Choroid plexus epithelial cell (primary cell): ENCODE results near the gene EEF1AKMT2.
"Not testable (repeated sequence)": the region's sequence is repeated elsewhere in the genome, so short reads cannot be mapped to it uniquely, and the experiment has no call there.

Source experiments
- DNase-seq: peaks from one replicate; pipeline ENCODE4 v3.0.0-alpha.2; 2010; ENCODE audit warnings: low read depth
- H3K4me3 ChIP-seq: 2 replicates; pipeline ENCODE4 v1.5.1; 2011; ENCODE audit warnings: low read depth, mild to moderate bottlenecking, control low read depth, low read length, moderate library complexity
- TF ChIP-seq, protein P1 (sequence below): conservative IDR thresholded peaks from 2 replicates; pipeline ENCODE4 v1.5.1; 2011; ENCODE audit warnings: low read depth, mild to moderate bottlenecking, control low read depth, inconsistent platforms, low read length, moderate library complexity

Gene EEF1AKMT2

DNA sequence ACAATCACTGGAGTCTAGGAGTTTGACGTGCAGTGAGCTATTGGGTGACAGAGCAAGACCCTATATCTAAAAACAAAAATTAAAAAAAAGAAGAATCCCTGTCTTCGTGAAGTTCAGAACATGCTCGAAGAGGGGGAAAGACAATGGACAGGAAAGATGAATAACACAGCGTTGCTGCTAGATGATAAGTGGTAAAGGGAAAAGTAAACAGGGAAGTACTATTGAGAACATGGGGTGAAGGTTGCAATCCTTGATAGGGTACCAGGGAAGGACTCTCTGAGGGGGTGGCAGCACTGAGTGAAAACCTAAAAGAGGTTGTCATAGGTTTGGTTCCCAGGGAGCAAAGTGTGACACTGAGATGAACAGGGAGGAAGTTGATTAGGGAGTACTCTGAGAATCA is 7.1 kb upstream of the EEF1AKMT2 start:
- H3K4me3 ChIP-seq = no peak overlapping the region
- TF ChIP-seq, protein P1, sequence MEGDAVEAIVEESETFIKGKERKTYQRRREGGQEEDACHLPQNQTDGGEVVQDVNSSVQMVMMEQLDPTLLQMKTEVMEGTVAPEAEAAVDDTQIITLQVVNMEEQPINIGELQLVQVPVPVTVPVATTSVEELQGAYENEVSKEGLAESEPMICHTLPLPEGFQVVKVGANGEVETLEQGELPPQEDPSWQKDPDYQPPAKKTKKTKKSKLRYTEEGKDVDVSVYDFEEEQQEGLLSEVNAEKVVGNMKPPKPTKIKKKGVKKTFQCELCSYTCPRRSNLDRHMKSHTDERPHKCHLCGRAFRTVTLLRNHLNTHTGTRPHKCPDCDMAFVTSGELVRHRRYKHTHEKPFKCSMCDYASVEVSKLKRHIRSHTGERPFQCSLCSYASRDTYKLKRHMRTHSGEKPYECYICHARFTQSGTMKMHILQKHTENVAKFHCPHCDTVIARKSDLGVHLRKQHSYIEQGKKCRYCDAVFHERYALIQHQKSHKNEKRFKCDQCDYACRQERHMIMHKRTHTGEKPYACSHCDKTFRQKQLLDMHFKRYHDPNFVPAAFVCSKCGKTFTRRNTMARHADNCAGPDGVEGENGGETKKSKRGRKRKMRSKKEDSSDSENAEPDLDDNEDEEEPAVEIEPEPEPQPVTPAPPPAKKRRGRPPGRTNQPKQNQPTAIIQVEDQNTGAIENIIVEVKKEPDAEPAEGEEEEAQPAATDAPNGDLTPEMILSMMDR = no peak
- no peak for DNase-seq

DNA sequence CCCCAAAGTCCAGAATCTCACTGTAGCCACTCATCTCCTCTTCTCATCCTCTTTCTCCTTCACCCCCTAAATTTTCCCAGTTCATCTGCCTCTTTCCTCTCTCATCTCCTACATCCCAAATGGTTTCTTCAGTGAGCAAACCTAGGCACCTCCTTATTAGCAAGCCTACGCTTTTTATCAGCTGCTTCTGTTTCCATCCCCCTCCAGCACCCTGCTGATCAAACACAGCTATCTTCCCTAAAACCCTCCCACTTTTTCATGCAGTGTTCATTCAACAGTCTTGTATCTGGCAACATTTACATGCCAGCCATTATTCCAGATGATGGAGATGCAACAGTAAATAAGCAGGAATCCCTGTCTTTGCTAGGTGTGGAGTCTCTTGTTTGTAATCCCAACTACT is 6.7 kb upstream of the EEF1AKMT2 start:
- no peak overlapping the region for H3K4me3 ChIP-seq
- peak; percentile 5 for DNase-seq
- TF ChIP-seq, protein P1 = no peak

DNA sequence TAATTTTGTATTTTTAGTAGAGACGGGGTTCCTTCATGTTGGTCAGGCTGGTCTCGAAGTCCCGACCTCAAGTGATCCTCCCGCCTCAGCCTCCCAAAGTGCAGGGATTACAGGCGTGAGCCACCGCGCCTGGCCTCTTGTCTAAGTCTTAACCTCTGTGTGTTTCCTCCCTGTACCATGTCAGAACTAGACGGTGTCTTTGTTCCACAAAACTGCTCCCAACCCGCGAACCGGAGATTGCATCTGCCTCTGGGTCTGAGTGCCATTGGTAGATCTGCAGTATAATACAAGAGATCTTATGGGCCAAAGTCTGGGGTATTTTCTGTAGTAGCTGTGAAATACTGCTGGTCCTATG is 1.3 kb upstream of the EEF1AKMT2 start:
- TF ChIP-seq, protein P1 = no peak
- H3K4me3 ChIP-seq = no peak overlapping the region
- no peak for DNase-seq

DNA sequence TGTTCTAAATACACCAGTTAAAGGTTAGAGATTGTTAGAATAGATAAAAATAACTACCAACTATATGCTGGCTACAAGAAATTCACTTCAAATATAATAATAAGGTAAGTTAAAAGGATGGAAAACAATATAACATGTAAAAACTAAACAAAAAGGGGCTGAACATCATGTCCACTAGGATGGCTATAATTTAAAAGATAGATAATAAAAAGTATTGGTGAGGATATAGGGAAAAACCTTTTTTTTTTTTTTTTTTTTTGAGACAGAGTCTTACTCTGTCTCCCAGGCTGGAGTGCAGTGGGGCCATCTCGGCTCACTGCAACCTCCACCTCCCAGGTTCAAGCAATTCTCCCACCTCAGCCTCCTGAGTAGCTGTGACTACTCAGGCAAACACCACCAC is 8.8 kb downstream of the EEF1AKMT2 start:
- DNase-seq = not testable (repeated sequence)

DNA sequence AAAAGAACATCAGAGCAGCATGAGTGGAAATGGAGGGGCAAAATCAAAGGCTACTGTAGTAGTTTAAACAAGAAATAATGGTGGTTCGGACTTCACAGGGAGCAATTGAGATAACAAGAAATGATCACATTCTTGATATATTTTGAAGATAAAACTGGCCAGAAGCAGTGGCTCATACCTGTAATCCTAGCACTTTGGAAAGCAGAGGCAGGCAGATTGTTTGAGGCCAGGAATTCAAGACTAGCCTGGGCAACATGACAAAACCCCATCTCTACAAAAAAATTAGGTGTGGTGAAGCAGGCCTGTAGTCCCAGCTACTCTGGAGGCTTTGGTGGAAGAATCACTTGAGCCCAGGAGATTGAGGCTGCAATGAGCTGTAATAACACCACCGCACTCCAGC is 22.9 kb downstream of the EEF1AKMT2 start:
- TF ChIP-seq, protein P1 = no peak
- H3K4me3 ChIP-seq = no peak overlapping the region
- DNase-seq = no peak

More for the DNA sequence above, 8.8 kb downstream of the EEF1AKMT2 start:
- H3K4me3 ChIP-seq = not testable (repeated sequence)

DNA sequence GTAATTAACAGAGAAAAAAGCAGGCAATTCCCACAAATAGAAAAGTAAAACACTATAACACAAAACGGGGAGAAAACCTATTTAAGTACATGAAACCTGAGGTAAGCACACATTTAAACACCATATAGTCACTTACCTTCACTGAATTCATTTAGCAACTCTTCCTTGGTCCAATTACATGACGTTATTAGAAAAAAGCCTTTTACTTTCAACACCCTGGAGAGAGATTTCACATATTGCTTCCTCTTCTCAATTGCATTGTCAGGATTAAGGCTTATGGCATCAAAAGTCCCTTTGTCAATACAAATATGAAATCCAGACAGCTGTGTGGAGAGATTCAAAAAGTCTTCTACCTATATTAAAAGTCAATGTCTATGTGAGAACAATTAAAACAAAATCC is 26.4 kb downstream of the EEF1AKMT2 start:
- TF ChIP-seq, protein P1 = no peak
- no peak overlapping the region for H3K4me3 ChIP-seq
- no peak for DNase-seq

DNA sequence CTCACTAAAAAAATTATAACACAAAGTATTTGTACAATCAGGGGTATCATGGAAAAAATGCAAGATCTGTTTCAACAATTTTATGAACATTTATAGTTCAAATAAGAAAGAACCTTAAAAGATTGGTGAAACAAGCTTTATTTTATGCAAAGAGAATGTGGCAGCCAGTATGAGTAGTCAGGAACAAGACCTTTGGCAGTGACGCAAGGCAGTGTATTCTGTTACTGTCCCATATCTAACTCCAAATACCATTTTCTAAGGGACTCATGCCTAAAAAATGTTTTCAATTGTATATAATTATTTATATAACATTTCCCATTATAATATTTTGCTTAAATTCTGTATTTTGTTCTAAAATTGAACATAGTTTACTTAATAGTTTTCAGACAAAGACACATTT is 28.4 kb downstream of the EEF1AKMT2 start:
- H3K4me3 ChIP-seq = no peak overlapping the region
- DNase-seq = peak; percentile 34
- TF ChIP-seq, protein P1 = no peak

DNA sequence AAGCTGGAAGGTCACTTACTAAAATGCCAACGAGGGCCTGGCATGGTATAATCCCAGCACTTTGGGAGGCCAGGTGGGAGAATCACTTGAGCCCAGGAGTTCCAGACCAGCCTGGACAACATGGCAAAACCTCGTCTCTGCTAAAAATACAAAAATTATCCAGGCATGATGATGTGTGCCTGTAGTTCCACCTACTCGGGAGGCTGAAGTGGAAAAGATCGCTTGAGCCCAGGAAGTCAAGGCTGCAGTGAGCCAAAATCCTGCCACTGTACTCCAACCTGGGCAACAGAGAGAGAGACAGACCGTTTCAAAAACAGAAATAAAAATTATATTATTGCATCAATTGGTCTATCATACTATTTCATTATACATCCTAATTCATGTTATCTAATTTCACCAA is 29.4 kb downstream of the EEF1AKMT2 start:
- H3K4me3 ChIP-seq = no peak overlapping the region

More for the DNA sequence above, 29.4 kb downstream of the EEF1AKMT2 start:
- DNase-seq = no peak
- TF ChIP-seq, protein P1 = no peak
